NCI-H1105 (cell line): ENCODE measurements around the gene ADAMTS17.
"Not testable (repeated sequence)": the region's sequence is repeated elsewhere in the genome, so short reads cannot be mapped to it uniquely, and the experiment has no call there.

Experiments
- DNase-seq: peaks from one replicate; lab custom pipeline; 2025; lab: John Stamatoyannopoulos, UW

ADAMTS17 gene

DNA sequence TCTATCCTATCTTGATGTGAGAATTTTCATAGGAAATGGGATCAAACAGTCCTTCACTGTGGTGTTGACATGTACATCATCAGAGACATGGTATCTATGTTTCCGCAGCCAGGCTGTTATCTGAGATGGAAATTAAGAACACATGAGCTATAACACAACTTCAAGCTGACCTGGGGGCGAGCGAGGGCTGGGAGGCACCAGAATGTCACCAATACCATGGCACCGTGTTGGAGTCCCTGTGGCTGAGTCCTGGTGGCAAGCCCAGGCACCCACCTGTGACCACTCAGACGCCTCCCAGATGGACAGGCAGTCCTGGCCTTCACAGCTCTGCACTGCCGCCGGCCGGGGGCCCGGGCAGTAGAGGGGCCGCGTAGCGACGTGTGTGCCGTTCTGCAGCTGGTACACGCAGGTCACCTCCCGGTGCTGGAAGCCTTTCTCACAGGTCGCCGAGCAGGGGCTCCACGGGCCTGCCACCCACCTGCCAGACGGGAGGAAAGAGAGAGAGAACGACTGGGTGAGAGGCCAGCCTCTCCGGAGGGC is 344.6 kb downstream of the ADAMTS17 start:
- DNase-seq, result no peak

DNA sequence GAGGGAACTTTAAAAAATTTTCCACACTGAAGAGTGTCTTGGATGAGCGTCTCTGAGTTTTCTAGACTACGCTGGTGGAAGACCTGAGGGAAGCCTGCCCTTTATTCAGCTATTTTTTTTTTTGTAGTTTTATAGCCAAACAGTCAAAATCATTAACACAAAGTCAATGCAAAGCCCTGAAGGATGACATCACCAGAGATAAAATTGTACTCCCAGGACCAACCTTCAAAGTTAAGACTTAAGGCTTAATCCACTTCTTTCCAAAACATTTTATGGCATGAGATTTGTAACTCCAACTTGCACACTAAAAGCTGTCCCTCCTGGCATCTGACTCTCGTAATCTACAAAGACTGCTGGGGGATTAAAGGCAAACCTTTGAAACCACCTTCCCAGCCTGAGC is 345.1 kb downstream of the ADAMTS17 start:
- DNase-seq, result no peak

DNA sequence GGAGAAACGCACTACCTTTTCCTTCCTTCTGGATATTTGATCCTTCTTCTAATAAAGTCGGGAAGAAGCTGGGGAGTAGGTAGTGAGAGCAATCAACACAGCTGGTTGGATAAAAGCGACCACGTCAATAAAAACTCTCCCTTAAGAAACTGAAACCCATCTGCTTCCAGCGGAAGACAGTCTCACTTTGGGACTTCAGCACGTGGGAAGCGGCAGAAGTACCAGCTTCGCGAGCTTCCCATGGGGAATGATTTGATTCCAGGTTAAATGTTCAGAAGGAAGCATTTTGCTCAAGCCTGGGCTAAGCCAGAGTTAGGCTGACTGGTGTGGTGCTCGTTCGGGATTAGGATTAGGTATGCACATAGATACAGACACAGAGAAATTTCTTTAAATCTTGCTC is 346.2 kb downstream of the ADAMTS17 start:
- no peak for DNase-seq

DNA sequence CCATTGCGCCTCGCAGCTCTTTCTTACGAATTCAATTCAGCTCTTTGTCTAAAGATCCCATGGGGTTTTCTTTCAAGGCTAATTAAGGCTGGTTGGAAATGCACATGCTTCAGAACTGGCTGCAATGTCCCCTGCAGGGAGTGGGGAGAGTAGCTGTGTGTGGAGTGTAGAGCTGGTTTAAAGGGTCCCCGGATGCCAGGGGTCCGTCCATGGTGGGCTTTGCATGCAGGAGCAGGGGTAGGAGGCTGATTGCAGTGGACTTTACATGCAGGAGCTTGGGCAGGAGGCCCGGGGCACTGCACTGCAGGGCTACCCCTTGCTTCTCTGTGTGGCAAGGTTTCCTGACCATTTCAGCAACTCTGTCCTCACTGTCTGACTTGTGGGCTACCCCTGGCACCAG is 346.9 kb downstream of the ADAMTS17 start:
- DNase-seq, result no peak

DNA sequence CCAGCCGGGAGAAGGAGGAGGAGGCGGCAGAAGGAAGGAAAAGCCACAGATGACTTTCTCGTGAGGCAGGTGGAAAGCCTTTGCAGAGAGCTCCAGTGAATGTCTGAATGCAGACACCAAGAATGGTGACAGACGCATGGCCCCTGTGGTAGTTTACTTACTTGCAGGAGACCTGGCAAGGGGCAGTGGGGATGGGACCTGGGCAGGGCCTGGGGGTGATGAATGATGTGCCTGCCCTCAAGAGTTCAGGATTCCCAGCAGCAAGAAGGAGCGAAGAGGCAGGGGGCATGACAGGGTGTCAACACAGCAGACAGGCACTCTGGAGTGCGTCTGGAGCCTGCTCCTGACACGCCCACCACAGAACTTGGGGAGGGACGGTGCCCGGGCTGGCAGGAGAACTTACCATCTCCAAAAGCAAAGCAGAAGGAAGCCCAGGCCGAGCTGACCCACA is 348.1 kb downstream of the ADAMTS17 start:
- DNase-seq, result no peak

DNA sequence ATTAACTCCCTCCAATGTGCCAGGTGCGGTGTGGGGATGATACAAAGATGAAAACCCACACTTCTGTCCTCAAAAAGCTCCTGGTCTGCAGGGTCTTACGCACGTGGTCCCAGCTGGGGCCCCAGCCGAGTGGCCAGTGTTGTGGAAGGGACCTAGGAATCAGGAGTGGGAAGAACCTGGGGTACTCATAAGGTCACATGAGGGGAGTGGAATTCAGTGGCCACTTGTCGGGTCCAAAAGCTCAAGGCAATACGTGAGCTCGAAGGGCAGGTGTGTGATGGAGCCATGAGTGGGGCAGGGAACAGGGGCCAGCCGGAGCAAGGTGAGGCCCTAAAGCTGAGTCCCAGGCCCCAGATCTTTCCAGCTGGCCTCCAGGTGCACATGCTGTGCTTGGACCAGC is 348.5 kb downstream of the ADAMTS17 start:
- DNase-seq, result no peak

DNA sequence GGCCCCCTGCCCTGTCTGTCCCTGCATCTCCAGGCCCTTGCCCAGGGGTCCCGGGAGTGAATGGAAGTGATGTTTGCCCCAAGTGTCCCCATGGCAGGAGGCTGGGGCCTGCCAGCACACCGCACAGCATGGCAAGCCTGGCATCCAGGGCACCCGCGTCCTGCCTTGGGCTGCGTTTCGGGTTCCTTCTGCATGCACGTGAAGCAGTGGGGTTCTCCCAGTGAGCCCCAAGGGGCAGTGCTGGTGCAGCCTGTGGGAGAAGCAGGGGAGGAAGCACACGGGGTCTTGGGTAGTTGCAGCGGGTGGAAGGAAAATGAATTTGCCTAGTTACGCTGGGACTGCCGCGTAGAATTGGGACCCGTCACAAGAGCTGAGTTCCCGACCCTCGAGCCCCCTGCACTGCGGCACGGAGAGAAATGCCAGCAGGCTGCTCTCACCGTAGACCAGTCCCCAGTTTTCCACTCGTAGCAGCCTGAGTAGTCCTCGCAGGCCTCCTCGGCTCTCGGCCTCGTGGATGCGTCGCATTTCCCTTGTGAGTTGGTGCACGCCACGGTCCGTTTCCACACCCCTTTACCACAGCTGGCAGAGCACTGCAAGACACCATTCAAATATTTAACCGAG is 349.1 kb downstream of the ADAMTS17 start:
- DNase-seq, result no peak

DNA sequence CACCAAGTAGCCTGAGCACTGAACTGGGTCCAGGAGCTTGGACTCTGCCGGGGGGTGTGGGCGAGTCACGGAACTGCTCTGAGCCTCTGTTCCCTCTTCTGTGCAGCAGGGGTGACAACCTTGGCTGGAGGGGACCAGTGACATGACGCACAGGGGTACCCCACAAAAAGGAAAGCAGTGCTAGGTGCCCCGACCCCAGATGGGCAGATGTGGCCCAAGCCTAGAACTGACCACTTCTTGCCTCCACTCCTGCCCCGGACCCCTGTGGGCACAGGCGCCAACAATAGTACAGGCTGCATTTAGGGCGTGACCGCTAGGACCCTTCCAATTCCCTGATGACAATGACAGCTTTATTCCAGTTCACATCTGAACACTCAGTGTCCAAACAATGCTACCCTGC is 352.7 kb downstream of the ADAMTS17 start:
- no peak for DNase-seq

DNA sequence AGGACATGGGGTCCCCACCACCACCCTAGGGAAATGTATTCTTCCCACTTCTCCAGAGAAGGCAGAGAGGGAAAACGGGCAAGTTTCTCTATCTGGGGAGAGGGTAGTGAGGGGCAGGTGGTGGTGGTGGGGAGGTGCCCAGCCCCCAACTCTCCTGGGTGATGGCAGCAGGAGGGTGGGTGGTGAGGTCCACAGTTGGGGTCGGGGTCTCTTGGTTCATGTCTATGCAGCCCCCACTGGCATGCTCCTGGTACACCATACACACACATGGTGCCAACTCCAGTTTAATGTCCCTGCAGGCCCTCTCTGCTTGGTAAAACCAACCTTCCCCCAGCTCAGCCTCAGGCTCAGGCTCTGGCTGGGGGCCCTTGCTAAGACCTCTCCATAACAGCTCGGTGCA is 354.1 kb downstream of the ADAMTS17 start:
- no peak for DNase-seq

DNA sequence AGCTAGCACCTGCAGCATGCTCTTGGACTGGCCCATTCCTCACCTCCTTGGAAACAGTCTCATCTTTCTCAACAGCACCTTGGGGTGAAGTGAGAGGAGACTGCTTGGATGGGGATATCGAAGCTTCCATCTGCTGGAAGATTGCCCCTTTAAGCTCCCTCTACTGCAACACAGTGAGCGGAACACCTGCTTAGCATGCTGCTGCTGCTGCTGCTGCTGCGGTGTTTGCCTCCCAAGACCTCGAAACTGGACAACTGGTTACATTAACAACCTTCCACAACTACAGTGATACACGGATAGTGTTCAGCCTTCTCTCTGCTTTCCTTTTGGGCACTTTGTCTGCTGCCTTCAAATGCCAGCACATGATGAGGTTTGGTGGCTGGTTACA is 354.7 kb downstream of the ADAMTS17 start:
- no peak for DNase-seq

DNA sequence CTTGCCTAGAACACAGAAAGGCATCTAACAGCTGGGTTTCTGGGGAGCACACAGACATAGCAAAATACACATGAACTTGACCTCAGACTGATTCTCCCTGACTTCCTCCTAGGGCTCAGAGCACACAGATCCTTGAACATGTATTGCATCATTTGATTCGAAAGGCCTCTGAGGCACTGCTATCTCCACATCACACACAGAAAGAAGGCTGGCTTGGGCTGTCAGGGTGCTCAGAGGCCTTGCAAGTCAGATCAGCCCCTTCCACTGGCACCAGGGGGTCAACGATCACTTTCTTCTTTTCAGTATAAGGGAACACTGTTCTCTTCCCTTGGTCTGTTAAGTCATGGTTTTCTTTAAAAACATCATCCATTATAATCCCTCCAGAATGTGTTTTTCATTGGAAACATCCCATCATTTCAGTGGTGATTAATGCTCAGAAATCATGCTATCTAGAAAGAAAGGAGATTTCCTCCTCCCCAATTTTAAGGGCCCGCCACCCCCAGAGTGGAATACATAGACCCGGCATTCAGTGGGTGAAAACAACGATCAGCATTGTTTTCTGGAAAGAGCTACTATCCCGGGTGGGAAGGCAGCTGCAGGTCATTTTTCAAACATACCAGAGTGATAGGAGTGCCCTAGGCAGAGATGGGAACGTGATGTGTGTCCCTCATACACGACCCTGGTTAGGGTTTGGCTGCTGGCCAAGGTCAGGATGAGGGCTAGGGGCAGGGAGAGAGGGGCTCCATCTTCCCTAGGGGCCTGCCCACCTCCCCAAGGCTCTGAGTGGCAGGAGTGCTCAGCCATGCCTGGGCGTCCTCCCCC is 355.3 kb downstream of the ADAMTS17 start:
- DNase-seq, result no peak

DNA sequence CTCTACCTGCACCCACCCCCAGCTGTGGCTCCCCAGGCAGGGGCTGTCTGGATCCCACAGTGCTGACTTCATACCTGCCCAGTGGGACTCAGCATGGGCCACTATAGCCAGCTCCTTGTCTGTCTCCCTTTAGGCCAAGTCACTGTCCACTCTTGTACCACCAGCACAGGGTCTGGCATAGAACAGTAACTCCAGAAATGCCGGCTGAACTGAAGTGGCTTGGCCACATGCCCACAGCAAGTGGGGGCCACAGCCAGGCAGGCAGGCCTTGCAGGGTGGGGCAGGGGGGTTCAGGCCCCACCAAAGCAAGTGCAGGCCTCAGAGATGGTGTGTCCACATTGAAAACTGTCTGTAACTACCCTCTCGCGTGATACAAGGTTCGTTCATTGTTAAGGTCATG is 355.9 kb downstream of the ADAMTS17 start:
- no peak for DNase-seq

DNA sequence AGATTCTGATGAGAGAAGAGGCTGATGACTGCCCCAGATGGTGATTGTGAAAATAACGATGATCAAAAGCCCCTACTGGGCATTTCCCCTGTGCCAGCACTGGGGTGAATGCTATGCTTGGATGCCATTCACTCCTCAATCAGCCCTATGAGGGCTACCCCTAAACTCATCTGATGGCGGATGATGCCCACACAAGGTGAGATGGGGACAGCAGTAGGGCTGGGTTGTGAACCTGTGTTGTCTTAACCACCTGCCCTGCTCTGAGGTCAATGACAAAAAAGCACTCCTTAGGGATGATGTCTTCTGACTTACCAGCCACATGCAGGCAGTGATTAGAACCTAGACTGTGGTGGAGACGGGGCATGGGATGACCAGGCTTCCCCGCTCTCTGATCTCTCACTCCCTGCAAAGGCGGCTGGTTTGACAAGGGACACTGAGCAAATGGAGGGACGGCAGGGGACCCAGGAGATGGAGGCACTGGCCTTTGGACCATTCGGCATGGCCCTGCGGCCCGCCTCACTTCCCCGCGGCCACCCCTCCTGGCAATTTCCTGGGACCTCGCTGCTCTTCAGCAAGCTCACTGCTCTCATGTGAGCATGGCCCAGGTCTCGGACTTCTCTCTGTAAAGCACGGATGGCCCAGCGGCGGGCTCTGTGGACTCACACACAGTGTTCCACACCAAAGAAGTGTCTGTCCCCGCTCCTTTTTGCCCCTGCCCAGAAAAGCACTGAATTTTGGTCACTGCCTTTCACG is 357.1 kb downstream of the ADAMTS17 start:
- DNase-seq, result no peak

DNA sequence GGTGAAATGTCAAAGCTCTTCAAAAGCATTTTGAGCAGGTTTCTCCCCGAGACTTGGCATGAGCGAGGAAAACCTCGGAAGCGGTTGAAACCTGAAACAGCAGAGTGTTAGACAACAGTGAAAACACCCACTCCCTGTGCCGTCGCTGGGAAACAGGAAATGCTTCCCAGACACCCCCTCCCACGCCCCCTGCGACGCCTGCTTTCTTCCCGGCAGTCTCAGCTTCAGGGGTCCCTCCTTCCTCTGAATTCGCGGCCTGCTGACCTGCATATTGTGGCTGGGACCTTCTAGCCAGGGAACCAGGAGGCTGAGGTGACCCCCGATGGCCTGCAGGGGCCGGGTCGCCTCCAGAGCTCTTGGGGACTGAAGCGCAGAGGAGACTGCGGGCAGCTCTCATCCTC is 357.9 kb downstream of the ADAMTS17 start:
- DNase-seq, result no peak

DNA sequence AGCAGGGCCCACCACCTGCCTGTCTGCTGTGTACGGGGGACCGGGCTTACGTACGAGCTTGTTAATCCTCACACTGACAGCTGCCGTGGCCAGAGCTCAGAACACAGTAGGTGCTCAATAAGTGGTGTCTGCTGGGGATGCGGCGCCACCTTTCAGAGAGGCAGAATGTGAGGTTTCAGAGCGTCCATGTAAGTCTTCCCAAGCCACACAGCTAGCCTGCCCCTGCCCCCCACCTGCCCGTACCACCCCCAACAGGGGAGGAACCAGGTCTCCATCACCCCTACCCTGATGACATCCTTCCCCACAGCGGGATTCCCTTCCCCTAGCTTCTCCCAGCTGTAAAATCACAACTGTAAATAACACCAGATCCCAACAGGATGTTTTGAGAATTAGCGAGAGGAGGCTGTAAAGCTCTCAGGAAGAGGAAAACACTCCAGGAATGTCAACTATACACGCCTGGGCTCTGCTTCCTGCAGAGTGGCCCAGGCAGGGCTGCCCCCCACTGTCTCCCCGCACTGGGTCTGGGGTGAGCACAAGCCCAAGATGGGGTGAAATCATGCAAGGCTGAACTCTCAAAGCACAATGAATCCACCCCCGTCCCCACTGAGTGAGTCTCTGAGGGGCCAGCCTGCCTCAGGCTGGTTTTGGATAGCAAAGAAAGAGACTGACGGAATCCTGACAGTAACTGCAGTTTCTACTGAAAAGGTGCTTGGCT is 358.4 kb downstream of the ADAMTS17 start:
- no peak for DNase-seq

DNA sequence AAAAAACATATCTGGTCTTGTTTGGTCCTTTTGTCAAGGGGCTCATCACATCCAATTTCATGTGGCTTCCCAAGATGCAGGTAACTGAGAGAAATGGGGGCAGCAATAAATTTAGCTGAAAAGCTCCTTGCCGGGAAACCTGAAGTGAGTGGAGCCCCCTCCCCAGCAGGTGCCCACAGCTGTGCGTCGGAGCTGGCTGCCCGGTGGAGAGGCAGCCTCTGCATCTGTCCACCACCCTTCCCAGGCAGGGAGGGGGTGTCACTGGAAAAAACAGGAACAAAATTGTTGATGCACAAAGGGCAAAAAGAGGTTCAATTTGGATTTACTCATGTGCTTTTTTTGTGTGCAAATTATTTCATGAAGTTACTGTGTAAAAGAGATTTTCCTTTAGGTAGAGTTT is 359.1 kb downstream of the ADAMTS17 start:
- DNase-seq, result no peak

DNA sequence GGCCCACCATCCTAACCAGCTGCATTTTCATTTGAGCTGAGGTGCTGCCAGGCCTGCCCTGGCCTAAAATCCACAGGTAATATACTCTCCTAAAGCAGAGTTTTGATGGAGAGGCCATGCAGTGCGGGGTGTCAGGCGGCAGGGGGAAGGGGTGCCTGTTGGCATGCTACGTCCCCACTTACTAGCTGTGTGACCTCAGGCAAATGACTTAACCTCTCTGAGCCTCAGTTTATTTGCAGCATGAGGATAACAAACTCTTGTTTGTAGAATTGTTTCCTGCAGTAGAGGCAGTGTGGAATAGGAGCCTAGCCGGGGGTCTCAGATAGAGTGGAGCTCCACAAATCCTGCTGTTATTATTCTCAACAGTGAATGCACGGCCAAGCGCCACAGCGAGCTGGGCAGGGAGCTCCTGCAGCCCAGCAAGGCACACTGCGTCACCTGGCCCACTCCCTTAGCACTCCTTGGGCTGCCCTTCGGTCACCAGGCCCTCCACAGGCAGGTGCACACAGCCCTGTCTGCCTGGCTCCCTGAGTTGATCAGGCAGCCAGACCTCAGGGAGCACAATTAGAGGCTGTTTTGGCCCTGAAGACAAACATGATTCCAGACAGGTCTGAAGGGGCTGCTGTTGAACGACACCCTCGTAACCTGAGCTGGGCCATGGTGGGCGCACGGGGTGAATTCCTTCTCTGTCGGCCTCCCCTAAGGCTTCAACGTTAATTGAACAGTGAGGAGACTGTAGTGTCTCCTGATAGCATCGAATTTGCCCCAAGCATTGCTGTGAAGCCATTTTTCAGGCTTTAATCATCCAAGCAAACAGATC is 359.7 kb downstream of the ADAMTS17 start:
- no peak for DNase-seq

DNA sequence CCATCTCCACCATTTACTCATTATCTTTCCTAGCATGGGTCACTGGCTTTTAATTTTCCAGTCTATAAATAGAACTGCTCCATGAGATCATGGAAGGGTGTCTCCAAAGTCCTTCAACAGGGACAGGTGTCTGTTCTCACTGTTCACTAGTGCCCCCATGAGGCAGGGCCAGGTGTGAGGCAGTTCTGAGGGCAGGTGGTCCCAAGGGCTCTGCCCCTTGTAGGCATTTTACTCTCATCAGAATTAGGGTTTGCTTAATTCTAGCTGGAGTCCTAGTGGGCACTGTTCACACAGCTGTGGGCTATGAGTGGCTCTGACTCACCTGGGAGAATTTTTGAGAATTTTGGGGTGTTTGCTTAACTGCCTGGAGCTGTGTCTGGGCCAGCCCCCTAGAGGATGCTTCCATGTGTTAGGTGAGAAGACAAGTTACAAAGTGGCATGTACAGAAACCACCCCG is 360.6 kb downstream of the ADAMTS17 start:
- no peak for DNase-seq

DNA sequence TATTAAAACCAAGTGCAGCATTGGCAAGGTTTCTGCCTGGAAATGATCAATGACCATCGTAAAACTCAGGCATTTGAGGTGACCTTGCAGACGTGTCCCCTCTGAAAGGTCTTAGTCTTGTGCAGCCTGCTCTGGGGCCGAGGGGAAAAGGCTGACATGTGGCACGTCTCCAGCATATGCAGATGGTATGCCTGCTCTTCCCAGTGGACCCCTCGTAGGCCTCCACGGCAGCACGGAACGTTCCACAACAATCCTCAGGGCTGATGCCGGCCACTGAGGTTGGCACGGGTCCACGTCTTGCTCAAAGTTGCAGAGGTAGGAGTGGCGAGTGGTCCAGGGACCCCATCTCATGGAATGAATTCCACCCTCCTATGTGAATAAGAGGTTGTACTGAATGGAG is 361.0 kb downstream of the ADAMTS17 start:
- no peak for DNase-seq

DNA sequence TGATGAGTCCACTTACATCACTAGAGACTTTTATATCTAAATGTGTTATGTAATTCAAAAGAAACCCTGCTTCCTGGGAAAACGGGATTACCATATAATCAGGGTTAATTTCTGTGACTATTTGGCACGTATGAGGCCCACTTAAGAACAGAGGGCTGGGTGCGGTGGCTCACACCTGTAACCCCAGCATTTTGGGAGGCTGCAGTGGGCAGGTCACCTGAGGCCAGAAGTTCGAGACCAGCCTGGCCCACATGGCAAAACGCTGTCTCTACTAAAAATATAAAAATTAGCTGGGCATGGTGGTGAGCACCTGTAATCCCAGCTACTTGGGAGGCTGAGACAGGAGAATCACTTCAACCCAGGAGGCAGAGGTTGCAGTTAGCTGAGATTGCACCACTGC is 361.9 kb downstream of the ADAMTS17 start:
- DNase-seq, result not testable (repeated sequence)

DNA sequence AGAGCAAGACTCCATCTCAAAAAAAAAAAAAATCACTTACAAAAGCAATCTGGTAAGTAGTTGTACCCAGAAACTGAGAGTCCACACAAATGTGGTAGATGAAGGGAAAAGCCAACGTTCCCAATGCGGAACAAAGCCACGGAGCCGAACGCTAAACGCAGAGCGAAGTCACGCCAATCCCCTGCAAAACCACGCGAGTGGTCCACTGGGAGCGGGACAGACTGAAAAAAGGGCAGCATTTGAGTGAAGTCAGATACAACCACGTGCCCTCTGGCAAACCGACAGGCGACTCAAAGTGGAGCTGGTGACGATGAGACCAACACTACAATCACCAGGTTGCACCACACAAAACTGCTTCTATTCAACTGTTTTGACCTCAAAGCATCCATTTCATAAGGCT is 362.4 kb downstream of the ADAMTS17 start:
- no peak for DNase-seq
